ENCODE data around the gene MEIS2.

MEIS2 gene

GRCh38 chr15:36960179-36960946, 140.0 kb downstream of the MEIS2 start (continued):
- peak; percentile 58 for TF ChIP-seq PRDM6 (tag by site-specific recombination; IDR thresholded peaks at IDR 0.05)

- TF ChIP-seq ZNF571 (tag by site-specific recombination; IDR thresholded peaks at IDR 0.05): no peak
- TF ChIP-seq ZNF530 (tag by site-specific recombination; IDR thresholded peaks at IDR 0.05; ENCODE audit: low read depth): no peak
- TF ChIP-seq ZNF341 (tag by site-specific recombination; IDR thresholded peaks at IDR 0.05; ENCODE audit: low read depth): no peak
- TF ChIP-seq ZNF2 (tag by site-specific recombination; IDR thresholded peaks at IDR 0.05): no peak
- TF ChIP-seq ZNF600 (tag by site-specific recombination; IDR thresholded peaks at IDR 0.05): no peak
- no peak for TF ChIP-seq ZNF610 (tag by site-specific recombination; IDR thresholded peaks at IDR 0.05; ENCODE audit: borderline replicate concordance)
- no peak for TF ChIP-seq GLIS2 (tag by site-specific recombination; IDR thresholded peaks at IDR 0.05)
- ChIA-PET POLR2A (no interaction called here), CTCF (interaction anchor here (0.5 kb wide), 1 partner anchor 21 kb away, joined by 3 read pairs; no protein-coding TSS in a partner anchor)
- Histone ChIP-seq H3K27ac (ENCODE audit: extremely low read depth, low read depth, low read length) (no peak overlapping the region), H3K36me3 (ENCODE audit: control insufficient read depth in 2 of 2, insufficient read depth in 1 of 2, low read length in 2 of 2) (no peaks in the 10 kb centered on the region), H3K4me3 (ENCODE audit: low read depth, low read length) (no peak overlapping the region), H3K9me3 (ENCODE audit: control insufficient read depth, insufficient read depth, low read depth, low read length) (no peaks in the 10 kb centered on the region), H3K4me1 (ENCODE audit: control insufficient read depth, insufficient read depth, low read length) (peaks cover 7% of the 10 kb centered on the region; the same call in 1 of the 2 replicates)
Measured at GRCh38 chr15:36959746-36960145, 140.6 kb downstream of the MEIS2 start.

- Histone ChIP-seq H3K27ac (ENCODE audit: extremely low read depth, low read depth, low read length) (no peak overlapping the region), H3K36me3 (ENCODE audit: control insufficient read depth in 2 of 2, insufficient read depth in 1 of 2, low read length in 2 of 2) (no peaks in the 10 kb centered on the region), H3K4me1 (ENCODE audit: control insufficient read depth, insufficient read depth, low read length) (peaks cover 8% of the 10 kb centered on the region; the same call in 1 of the 2 replicates), H3K9me3 (ENCODE audit: control insufficient read depth, insufficient read depth, low read depth, low read length) (no peaks in the 10 kb centered on the region), H3K4me3 (ENCODE audit: low read depth, low read length) (no peak overlapping the region)
- TF ChIP-seq PRDM6 (tag by site-specific recombination; IDR thresholded peaks at IDR 0.05) (0 out of 2 replicates have a peak, but pooled peaks have one; percentile 18), ZNF202 (tag by site-specific recombination; IDR thresholded peaks at IDR 0.05; ENCODE audit: borderline replicate concordance) (no peak), ZNF514 (tag by site-specific recombination; IDR thresholded peaks at IDR 0.05) (no peak), ZNF548 (tag by site-specific recombination; IDR thresholded peaks at IDR 0.05) (no peak), ZNF223 (tag by site-specific recombination; IDR thresholded peaks at IDR 0.05) (no peak)
- CTCF ChIA-PET: interaction anchor here (1.2 kb wide), 1 partner anchor 9 kb away, joined by 3 read pairs; no protein-coding TSS in a partner anchor
- POLR2A ChIA-PET: no interaction called here
Measured at GRCh38 chr15:36958606-36959005, 141.7 kb downstream of the MEIS2 start.

GRCh38 chr15:36954486-36954885, 145.9 kb downstream of the MEIS2 start:
- no peak overlapping the region for H3K27ac ChIP-seq (ENCODE audit: extremely low read depth, low read depth, low read length)
- no peak overlapping the region for H3K4me3 ChIP-seq (ENCODE audit: low read depth, low read length)
- ChIA-PET POLR2A (no interaction called here), CTCF (no interaction called here)
- H3K4me1 ChIP-seq (ENCODE audit: control insufficient read depth, insufficient read depth, low read length): peaks cover 26% of the 10 kb centered on the region
- H3K9me3 ChIP-seq (ENCODE audit: control insufficient read depth, insufficient read depth, low read depth, low read length): no peaks in the 10 kb centered on the region
- H3K36me3 ChIP-seq (ENCODE audit: control insufficient read depth in 2 of 2, insufficient read depth in 1 of 2, low read length in 2 of 2): no peaks in the 10 kb centered on the region
- TF ChIP-seq SP7 (tag by site-specific recombination; IDR thresholded peaks at IDR 0.05): peak; percentile 54; the same call in 1 of the 2 replicates
- TF ChIP-seq ZSCAN4 (tag by site-specific recombination; IDR thresholded peaks at IDR 0.05): no peak
- TF ChIP-seq ZNF311 (tag by site-specific recombination; IDR thresholded peaks at IDR 0.05; ENCODE audit: borderline replicate concordance): no peak

Measured in HEK293 (cell line).